ENCODE results near the gene PALM2AKAP2. TPM values are rescaled to one million over a fixed set of nuclear protein-coding genes. Genes with fewer than 3 reads are reported as not detected.

PALM2AKAP2 gene
- total and polyA plus RNA-seq, 2 experiments from 2014 or later: 2.5 to 7.9 TPM

GRCh38 chr9:109751253-109751652 is 28.7 kb upstream of the PALM2AKAP2 start:
- no peaks in the 10 kb centered on the region for H3K36me3 ChIP-seq (ENCODE audit: insufficient read depth)
- H3K9me2 ChIP-seq (ENCODE audit: insufficient read depth): peaks cover 18% of the 10 kb centered on the region
- H3K27ac Mint-ChIP-seq: no peak overlapping the region
- no peak overlapping the region for H3K4me3 ChIP-seq
- no peaks in the 10 kb centered on the region for H4K20me1 ChIP-seq (replicated peaks; ENCODE audit: insufficient read depth)
- no peaks in the 10 kb centered on the region for H3F3A ChIP-seq (replicated peaks; ENCODE audit: low read depth)
- H3K4me1 ChIP-seq (ENCODE audit: insufficient read depth): peaks cover 12% of the 10 kb centered on the region
- no peak for TF ChIP-seq EZH2phosphoT487 (IDR thresholded peaks at IDR 0.05; ENCODE audit: unreplicated experiment)
- H3K27ac ChIP-seq (ENCODE audit: low read depth): no peak overlapping the region
- DNase-seq (ENCODE audit: low spot score) (peak; percentile 17), ATAC-seq (peak; percentile 43; the same call in 2 of the 3 replicates)
- peaks cover 13% of the 10 kb centered on the region for H3K4me1 Mint-ChIP-seq
- H3K4me3 Mint-ChIP-seq: no peak overlapping the region
- no peaks in the 10 kb centered on the region for H3K27me3 Mint-ChIP-seq (ENCODE audit: insufficient read depth, low read depth, poor library complexity)
- no peaks in the 10 kb centered on the region for H3K79me2 ChIP-seq (replicated peaks; ENCODE audit: insufficient read depth)
- no peaks in the 10 kb centered on the region for H3K9me3 Mint-ChIP-seq
- H3K27me3 ChIP-seq (ENCODE audit: insufficient read depth): no peaks in the 10 kb centered on the region
- H3K36me3 Mint-ChIP-seq (ENCODE audit: low read depth): no peaks in the 10 kb centered on the region
- H3K4me2 ChIP-seq: 0 out of 2 replicates have a peak overlapping the region, but pooled peaks have one; percentile 7
- H2AFZ ChIP-seq: peak overlapping the region; percentile 25; the same call in 1 of the 2 replicates

GRCh38 chr9:109753308-109753707 is 26.7 kb upstream of the PALM2AKAP2 start:
- Histone ChIP-seq H3K4me1 (ENCODE audit: insufficient read depth) (peaks cover 12% of the 10 kb centered on the region), H3K36me3 (ENCODE audit: insufficient read depth) (no peaks in the 10 kb centered on the region), H3F3A (replicated peaks; ENCODE audit: low read depth) (no peaks in the 10 kb centered on the region), H3K27me3 (ENCODE audit: insufficient read depth) (no peaks in the 10 kb centered on the region), H4K20me1 (replicated peaks; ENCODE audit: insufficient read depth) (no peaks in the 10 kb centered on the region), H3K9me2 (ENCODE audit: insufficient read depth) (peaks cover 18% of the 10 kb centered on the region), H2AFZ (no peak overlapping the region), H3K79me2 (replicated peaks; ENCODE audit: insufficient read depth) (no peaks in the 10 kb centered on the region), H3K4me3 (no peak overlapping the region), H3K27ac (ENCODE audit: low read depth) (no peak overlapping the region), H3K4me2 (no peak overlapping the region)
- no peak overlapping the region for H3K27ac Mint-ChIP-seq
- peaks cover 13% of the 10 kb centered on the region for H3K4me1 Mint-ChIP-seq
- H3K4me3 Mint-ChIP-seq: no peak overlapping the region
- no peaks in the 10 kb centered on the region for H3K9me3 Mint-ChIP-seq
- DNase-seq (ENCODE audit: low spot score): no peak
- ATAC-seq: no peak
- H3K27me3 Mint-ChIP-seq (ENCODE audit: insufficient read depth, low read depth, poor library complexity): no peaks in the 10 kb centered on the region
- H3K36me3 Mint-ChIP-seq (ENCODE audit: low read depth): no peaks in the 10 kb centered on the region
- no peak for TF ChIP-seq ZNF331 (CRISPR knock-in tag; IDR thresholded peaks at IDR 0.05; ENCODE audit: low read depth)
- TF ChIP-seq EZH2 (IDR thresholded peaks at IDR 0.05; ENCODE audit: low read depth, unreplicated experiment): no peak
- no peak for TF ChIP-seq EZH2phosphoT487 (IDR thresholded peaks at IDR 0.05; ENCODE audit: unreplicated experiment)
- no peak for TF ChIP-seq NANOG (IDR thresholded peaks at IDR 0.05; ENCODE audit: borderline replicate concordance)
- no peak for TF ChIP-seq ZNF114 (CRISPR knock-in tag; IDR thresholded peaks at IDR 0.05)
- TF ChIP-seq, protein P1, sequence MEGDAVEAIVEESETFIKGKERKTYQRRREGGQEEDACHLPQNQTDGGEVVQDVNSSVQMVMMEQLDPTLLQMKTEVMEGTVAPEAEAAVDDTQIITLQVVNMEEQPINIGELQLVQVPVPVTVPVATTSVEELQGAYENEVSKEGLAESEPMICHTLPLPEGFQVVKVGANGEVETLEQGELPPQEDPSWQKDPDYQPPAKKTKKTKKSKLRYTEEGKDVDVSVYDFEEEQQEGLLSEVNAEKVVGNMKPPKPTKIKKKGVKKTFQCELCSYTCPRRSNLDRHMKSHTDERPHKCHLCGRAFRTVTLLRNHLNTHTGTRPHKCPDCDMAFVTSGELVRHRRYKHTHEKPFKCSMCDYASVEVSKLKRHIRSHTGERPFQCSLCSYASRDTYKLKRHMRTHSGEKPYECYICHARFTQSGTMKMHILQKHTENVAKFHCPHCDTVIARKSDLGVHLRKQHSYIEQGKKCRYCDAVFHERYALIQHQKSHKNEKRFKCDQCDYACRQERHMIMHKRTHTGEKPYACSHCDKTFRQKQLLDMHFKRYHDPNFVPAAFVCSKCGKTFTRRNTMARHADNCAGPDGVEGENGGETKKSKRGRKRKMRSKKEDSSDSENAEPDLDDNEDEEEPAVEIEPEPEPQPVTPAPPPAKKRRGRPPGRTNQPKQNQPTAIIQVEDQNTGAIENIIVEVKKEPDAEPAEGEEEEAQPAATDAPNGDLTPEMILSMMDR (conservative IDR thresholded peaks at IDR 0.05; ENCODE audit: low read depth in 2 of 2): no peak
- no peak for TF ChIP-seq ETS1 (IDR thresholded peaks at IDR 0.05)
- TF ChIP-seq, protein P2, sequence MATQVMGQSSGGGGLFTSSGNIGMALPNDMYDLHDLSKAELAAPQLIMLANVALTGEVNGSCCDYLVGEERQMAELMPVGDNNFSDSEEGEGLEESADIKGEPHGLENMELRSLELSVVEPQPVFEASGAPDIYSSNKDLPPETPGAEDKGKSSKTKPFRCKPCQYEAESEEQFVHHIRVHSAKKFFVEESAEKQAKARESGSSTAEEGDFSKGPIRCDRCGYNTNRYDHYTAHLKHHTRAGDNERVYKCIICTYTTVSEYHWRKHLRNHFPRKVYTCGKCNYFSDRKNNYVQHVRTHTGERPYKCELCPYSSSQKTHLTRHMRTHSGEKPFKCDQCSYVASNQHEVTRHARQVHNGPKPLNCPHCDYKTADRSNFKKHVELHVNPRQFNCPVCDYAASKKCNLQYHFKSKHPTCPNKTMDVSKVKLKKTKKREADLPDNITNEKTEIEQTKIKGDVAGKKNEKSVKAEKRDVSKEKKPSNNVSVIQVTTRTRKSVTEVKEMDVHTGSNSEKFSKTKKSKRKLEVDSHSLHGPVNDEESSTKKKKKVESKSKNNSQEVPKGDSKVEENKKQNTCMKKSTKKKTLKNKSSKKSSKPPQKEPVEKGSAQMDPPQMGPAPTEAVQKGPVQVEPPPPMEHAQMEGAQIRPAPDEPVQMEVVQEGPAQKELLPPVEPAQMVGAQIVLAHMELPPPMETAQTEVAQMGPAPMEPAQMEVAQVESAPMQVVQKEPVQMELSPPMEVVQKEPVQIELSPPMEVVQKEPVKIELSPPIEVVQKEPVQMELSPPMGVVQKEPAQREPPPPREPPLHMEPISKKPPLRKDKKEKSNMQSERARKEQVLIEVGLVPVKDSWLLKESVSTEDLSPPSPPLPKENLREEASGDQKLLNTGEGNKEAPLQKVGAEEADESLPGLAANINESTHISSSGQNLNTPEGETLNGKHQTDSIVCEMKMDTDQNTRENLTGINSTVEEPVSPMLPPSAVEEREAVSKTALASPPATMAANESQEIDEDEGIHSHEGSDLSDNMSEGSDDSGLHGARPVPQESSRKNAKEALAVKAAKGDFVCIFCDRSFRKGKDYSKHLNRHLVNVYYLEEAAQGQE (IDR thresholded peaks at IDR 0.05; ENCODE audit: unreplicated experiment): no peak
- TF ChIP-seq, protein P3, sequence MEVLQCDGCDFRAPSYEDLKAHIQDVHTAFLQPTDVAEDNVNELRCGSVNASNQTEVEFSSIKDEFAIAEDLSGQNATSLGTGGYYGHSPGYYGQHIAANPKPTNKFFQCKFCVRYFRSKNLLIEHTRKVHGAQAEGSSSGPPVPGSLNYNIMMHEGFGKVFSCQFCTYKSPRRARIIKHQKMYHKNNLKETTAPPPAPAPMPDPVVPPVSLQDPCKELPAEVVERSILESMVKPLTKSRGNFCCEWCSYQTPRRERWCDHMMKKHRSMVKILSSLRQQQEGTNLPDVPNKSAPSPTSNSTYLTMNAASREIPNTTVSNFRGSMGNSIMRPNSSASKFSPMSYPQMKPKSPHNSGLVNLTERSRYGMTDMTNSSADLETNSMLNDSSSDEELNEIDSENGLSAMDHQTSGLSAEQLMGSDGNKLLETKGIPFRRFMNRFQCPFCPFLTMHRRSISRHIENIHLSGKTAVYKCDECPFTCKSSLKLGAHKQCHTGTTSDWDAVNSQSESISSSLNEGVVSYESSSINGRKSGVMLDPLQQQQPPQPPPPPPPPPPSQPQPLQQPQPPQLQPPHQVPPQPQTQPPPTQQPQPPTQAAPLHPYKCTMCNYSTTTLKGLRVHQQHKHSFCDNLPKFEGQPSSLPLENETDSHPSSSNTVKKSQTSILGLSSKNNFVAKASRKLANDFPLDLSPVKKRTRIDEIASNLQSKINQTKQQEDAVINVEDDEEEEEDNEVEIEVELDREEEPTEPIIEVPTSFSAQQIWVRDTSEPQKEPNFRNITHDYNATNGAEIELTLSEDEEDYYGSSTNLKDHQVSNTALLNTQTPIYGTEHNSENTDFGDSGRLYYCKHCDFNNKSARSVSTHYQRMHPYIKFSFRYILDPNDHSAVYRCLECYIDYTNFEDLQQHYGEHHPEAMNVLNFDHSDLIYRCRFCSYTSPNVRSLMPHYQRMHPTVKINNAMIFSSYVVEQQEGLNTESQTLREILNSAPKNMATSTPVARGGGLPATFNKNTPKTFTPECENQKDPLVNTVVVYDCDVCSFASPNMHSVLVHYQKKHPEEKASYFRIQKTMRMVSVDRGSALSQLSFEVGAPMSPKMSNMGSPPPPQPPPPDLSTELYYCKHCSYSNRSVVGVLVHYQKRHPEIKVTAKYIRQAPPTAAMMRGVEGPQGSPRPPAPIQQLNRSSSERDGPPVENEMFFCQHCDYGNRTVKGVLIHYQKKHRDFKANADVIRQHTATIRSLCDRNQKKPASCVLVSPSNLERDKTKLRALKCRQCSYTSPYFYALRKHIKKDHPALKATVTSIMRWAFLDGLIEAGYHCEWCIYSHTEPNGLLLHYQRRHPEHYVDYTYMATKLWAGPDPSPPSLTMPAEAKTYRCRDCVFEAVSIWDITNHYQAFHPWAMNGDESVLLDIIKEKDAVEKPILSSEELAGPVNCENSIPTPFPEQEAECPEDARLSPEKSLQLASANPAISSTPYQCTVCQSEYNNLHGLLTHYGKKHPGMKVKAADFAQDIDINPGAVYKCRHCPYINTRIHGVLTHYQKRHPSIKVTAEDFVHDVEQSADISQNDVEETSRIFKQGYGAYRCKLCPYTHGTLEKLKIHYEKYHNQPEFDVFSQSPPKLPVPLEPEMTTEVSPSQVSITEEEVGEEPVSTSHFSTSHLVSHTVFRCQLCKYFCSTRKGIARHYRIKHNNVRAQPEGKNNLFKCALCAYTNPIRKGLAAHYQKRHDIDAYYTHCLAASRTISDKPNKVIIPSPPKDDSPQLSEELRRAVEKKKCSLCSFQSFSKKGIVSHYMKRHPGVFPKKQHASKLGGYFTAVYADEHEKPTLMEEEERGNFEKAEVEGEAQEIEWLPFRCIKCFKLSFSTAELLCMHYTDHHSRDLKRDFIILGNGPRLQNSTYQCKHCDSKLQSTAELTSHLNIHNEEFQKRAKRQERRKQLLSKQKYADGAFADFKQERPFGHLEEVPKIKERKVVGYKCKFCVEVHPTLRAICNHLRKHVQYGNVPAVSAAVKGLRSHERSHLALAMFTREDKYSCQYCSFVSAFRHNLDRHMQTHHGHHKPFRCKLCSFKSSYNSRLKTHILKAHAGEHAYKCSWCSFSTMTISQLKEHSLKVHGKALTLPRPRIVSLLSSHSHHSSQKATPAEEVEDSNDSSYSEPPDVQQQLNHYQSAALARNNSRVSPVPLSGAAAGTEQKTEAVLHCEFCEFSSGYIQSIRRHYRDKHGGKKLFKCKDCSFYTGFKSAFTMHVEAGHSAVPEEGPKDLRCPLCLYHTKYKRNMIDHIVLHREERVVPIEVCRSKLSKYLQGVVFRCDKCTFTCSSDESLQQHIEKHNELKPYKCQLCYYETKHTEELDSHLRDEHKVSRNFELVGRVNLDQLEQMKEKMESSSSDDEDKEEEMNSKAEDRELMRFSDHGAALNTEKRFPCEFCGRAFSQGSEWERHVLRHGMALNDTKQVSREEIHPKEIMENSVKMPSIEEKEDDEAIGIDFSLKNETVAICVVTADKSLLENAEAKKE (CRISPR knock-in tag; IDR thresholded peaks at IDR 0.05): no peak

Data from GM23338 (cell line).